CD4-positive, alpha-beta T cell treated with Interleukin-6 at 100 ng/mL for 8 hours (primary cell): ENCODE data around the gene GPR61.
A peak's percentile ranks its signal among the peaks of the same experiment; 100 is the strongest.

Experiments
- DNase-seq: peaks from one replicate; pipeline ENCODE4 v3.0.0-alpha.2; 2020; ENCODE audit warnings: mixed read lengths, low spot score

GPR61 gene, protein sequence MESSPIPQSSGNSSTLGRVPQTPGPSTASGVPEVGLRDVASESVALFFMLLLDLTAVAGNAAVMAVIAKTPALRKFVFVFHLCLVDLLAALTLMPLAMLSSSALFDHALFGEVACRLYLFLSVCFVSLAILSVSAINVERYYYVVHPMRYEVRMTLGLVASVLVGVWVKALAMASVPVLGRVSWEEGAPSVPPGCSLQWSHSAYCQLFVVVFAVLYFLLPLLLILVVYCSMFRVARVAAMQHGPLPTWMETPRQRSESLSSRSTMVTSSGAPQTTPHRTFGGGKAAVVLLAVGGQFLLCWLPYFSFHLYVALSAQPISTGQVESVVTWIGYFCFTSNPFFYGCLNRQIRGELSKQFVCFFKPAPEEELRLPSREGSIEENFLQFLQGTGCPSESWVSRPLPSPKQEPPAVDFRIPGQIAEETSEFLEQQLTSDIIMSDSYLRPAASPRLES

DNA sequence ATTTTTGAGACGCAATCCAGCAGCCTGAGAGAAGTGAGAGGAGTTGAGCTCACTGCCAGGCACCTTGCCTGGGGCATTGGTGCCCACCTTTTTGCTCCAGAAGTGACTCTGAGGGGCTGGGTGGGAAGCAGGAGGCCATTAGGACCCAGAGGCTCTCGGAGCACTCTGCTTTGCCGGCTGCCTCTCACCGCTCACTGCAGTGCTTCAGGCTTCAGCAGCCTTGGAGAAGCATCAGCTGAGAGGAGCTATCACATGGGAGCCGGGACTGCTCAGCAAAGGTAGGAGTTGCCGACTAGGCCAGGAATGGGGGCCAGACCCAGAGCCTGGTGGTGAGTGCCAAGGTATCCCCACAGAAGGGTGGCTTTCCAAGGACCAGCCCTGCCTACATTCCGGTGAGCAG lies at the start of gene GPR61:
GPR61 (plus strand) TSS at position 197 of the 400 bp plus-strand sequence. CDS start 3,151 bp downstream, outside the sequence.
- no peak for DNase-seq

DNA sequence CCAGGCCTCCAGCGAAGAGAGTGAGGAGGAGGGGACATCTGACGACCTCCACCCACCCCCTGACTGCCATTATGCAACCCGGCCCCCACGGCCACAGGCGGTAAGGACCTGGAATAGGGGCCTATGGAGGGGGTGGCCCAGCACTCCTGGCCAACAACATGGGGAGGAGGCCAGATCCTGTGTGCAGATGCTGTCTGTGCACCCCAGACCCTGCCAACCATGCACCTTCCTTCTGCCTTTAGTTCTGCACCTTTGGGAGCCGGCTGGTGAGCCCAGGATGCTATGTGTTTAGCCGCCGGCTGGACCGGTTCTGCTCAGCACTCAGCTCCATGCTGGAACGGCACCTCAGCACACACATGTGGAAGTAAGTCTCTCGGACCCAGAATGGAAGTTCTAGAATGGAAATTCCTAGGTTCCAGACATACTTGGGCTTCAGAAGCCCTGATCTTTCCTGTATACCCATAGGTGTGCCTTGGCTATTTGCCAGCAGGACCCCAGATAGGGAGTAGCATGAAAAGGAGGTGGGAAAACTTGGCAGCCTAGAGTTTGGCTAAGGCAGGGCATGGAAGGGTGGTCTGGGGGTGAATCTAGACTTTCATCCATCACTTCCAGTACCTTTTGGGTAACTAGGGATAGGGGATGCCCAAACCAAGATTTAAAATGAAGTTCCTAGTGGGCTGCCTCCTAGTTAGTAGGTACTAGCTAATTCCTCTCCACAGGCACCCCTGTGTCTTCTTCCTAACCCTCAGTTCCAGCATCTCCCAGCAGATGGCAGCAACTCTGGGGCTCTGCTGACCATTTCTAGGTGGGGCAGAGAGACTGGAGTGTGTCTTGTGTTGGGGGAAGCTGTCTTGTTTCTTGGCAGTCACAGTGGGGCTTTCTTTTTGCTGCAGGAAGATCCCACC lies 49.4 kb upstream of the GPR61 start:
- peak; percentile 70 for DNase-seq

DNA sequence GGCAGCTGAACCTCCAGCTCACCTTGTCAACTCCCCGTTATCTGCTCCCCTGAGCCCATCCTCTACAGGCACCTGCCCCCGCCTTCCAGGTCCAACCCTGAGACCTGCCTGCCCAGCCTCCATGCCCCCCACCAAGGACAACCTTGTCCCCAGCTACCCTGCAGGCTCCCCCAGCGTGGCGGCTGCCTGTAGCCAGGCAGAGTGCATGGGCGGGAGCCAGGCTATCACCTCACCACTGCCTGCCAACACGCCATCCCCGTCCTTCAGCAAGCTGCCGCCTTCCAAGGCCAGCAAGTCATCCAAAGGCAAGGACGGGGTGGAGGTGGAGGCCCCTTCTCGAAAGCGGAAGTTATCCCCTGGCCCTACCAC lies 48.8 kb upstream of the GPR61 start:
- no peak for DNase-seq

DNA sequence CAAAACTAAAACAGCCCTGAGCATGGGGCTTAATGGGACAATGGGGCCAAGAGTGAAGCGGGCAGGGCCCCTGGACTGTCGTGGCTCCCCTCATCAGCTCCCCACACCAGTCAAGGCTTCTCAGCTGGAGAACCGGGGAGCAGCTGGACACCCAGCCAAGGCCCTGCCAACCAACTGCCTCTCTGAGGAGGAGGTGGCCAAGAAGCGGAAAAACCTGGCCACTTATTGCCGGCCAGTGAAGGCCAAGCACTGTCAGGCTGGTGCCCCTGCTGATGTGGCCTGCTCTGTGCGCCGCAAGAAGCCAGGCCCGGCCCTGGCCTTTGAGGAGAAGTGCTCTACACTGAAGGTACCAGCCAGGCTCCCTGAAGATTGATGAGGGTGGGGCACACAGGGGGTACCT lies 48.3 kb upstream of the GPR61 start:
- DNase-seq, result no peak

DNA sequence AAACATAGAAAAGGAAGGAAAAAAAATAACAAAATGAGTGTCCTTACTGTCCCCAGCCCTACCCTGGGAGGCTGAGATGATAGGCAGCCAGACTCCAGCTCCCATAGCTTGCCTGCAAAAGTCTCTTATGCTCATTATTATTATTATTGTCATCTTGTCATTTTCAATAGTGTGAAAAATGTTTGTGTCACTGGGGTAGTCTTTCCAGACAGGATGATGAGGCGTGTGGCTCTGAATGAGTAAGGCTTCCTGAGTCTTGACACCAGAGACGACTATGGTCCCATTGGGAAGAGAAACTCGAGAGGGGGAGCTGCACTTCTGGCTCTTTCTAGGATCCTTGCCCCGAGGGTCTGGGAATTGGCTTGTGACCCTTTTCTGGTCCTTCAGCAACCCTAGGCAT lies 46.9 kb upstream of the GPR61 start:
- no peak for DNase-seq

DNA sequence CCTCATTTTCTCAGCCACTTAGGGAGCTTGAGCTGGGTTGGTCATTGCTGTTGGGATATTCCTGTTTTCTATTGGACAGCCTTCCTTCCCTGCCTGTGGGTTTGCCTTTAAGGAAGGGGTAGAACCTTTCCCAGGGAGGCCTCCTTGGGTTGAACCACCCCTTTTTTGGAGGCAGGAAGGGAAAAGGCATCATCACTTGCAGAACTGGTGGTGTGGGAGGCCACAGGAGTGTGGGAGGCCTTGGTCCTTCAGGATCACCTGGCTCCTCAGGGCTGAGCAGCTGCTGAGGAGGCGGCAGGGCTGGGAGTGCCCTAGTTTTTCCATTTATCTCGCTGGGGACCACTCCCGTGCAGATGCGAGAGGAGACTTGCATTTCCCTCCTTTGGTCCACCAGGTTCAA lies 46.4 kb upstream of the GPR61 start:
- DNase-seq, result no peak

DNA sequence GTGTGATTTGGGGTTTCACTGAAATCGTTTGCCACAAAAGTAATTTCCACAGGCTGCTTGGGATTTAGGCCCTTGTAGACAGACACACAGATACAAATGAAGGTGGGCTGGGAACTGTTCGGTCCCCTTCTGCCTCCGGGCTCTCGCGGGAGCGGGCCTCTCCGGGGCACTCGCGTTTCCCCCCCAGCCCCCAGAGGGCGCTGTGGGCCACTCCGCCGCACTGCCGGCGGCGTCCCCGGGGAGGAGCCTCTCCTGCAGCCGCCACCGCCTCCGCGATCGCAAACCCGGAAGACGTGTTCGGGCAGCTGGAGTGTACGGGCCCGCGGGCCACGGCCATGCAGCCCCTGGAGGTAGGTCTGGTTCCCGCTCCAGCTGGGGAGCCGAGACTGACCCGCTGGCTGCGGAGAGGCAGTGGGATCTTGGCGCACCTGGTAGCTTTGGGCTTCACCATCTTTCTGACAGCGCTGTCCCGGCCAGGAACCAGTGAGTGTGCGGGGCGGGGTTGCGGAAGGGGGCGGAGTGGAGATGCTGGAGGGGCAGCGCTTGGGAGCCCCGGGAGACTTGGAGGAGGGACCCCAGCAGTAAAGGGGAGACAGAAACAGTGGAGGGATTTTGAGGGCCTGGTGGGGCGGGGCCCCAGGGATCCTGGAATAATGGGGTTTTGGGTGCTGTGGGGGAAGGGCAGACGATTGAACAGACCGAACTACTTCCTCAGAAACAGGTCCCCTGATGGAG lies 45.7 kb upstream of the GPR61 start, which contains the start of gene CYB561D1:
CYB561D1 (plus strand) TSS at position 290 of the 735 bp plus-strand sequence; CDS start at position 336, 46 bp downstream.
- peak; percentile 85 for DNase-seq

DNA sequence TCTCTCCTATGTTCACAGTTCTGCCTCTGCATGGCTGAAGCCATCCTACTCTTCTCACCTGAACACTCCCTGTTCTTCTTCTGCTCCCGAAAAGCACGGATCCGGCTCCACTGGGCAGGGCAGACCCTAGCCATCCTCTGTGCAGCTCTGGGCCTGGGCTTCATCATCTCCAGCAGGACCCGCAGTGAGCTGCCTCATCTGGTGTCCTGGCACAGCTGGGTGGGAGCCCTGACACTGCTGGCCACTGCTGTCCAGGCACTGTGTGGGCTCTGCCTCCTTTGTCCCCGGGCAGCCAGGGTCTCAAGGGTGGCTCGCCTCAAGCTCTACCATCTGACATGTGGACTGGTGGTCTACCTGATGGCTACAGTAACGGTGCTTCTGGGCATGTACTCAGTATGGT lies 43.9 kb upstream of the GPR61 start:
- no peak for DNase-seq

DNA sequence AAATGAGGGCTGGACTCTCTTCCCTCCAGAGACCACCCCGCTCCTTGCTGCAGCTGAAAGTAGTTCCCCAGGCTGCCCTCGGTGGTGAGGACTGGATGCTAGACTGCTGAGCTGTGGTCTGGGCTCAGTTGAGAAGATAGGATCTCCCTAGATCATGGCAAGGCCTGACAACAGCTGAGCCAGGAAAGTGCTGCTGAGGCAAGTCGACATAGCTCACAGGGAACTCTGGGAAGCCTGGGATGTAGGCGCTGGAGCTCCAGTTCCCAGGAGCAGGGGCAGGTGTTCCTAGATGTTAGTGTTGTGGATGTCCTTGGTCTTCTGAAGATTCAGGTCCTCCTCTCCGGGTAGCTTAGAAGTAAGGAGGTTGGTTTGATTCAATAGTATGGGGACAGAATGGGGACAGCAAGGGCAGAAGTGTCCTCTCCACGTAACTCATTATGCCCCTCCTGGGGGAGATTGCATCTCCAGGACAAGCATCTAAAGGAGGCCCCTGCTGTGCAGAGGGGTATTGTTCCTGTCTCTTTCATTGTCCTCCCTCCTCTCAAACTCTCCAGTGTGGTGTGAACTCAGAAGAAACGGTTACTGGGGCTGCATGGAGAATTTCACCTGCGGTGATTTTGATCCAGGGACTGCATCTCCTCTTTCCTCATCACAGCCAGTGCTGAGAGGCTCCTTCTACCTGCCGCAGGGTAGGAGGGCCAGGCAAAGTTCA lies 42.1 kb upstream of the GPR61 start:
- no peak for DNase-seq

DNA sequence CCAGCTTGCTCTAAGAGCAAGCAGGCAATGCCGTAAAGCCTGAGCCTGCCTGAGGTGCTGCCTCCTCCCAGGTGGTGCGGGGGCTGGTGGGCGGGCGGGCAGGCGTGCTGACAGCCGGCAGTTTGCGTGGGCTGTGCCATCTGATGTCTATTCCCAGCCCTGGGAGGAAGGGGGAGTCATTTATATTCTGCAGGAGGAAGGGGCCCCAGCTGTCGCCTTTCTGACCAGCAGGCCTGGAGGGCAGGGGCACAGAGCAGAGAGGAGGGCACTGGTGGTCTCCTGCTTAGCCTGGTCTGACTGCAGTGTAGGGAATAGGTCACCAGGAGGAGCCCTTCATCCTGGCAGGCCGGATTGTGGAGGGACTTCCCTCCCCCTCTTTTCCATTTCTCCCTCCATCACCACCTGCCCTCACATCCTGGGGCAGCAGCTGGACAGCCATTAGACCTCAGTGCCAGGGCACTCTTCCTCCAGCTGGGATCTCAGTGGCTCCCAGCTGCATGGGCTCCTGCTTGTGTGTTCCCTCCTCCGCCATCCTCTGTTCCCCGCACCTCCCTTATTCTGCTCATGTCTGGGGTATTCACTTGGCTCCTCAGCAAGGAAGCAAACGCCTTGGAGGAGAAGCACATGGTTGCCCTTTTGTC lies 41.4 kb upstream of the GPR61 start:
- DNase-seq, result no peak

DNA sequence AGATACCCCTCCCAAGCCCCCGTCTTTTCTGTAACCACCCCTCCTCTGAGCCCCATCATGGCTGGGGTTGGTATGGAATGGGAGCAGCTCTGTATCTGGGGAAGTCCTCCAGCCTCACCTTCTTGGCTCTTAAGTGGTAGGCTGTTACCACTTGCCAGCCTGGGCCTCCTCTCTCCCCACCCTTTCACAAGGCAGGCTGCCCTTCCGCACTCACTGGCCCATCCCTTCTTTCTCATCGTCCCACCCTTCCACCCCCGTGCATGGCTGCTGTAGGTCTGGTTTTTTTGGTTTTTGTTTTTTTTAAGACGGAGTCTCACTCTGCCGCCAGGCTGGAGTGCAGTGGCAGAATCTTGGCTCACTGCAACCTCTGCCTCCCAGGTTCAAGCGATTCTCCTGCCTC lies 40.6 kb upstream of the GPR61 start:
- DNase-seq, result no peak

DNA sequence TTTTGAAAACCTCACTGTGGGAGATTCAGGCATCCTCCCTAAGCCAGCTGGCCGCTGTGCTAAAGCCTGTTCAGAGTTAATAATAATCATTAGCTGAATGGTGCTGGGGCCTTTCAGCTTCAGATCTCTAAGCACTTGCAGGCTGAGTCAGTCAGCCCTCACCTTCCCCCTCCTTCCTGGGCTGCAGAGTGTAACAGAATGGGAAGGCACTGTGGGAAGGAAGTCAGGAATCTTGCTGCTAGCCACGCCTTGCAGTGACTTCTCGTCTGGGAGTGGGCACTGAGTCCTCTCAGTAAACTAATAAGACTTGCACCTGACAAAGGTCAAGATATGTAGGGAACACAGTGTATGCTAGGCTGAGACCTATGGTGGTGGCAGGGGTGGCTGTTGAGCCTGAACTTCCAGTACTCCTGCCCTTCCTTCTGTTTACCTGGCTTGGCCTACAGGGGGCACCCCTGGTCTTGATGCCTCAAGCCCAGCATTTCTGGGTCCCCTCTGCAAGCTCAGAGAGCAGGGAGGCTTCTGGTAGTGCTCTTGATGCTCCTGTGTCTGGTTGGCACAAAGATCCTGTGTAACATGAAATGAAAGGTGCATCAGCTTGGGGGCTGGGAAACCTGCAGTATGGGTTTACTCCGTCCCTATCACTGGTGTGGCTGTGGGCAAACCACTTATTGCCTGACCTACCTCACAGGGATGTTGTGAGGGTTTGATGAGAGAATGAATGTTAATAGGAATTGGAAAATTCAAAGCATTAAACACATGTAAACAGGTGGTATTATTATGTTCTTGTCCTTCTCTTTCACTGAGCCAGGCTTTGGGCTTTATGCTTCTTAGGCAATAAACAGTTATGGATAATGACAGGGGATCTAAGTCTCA lies 39.8 kb upstream of the GPR61 start:
- DNase-seq, result peak; percentile 62

DNA sequence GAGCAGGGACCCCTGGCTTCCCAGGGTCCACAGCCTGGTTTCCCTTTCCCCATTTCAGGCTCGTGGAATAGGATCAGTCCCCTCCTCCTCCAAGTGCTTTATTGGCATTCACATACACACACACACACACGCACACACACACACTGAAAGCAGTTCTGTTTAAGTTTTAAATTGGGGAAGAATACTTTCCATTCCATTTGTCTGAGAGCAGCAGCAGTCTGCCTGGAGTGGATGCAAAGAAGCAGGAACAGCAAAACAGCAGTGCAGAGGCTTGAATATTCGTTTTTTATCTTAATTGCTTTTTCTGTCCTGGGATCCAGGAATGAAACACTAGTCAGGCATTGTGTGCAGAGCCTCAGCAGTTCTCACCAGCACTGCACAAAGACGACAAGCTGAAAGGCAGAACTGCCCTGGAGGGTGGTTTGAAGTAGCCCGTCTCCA lies 38.7 kb upstream of the GPR61 start:
- DNase-seq, result no peak

DNA sequence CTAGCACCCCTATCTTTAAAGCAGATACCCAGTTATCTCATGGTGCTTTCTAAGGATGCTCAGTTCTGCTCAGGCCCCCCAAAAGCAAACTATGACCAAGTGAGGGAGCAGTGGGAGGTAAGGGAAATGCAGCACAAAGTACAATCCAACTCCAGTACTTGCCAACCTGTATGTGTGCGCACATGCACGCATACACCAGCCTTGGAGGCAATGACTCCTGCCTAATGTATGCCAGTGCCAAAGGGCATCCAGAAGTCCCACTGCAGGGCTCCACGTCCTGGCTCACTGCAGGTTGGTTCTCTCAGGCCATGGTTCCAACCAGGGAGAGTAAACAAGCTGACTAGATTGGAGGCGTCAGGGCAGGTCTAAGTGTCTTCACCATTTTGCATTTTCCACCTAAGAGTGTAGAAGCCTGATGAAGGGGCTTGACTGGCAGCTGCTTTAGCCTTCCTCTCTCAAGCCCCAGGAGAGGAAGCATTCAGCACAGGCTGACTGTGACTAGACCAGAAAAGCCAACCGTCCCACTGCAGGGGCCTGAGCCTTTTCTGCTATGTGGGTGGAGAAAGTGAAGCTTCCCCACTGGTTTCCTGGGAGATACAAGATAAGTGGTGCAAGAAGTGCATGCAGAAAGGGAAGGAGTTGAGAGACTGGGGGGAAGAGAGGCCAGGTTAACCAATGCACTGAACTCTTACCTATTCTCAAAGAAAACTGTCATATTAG lies 37.9 kb upstream of the GPR61 start:
- peak; percentile 17 for DNase-seq

DNA sequence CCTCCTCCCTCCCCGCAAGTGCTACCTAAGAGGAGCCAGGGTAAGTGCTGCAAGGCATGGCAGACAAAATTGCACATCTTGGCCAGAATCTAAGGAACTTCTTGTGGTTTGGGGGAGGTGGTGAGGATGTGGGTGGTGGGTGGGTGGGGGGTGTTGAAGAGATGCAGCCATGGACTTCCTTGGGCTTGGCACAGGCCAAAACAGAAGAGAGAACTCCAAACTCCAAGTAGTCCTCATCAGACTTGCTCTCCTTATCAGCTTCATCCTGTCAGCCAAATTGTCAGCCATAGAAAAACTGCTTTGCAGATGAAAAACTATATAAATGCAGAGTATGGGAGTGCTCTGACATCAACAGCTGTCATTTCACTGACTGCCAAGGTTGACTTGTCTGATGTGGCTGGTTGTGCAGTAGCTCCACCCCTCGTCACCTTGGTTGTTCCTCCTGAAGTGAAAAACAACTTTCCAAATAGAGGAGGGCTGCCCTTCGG lies 37.3 kb upstream of the GPR61 start:
- peak; percentile 76 for DNase-seq

DNA sequence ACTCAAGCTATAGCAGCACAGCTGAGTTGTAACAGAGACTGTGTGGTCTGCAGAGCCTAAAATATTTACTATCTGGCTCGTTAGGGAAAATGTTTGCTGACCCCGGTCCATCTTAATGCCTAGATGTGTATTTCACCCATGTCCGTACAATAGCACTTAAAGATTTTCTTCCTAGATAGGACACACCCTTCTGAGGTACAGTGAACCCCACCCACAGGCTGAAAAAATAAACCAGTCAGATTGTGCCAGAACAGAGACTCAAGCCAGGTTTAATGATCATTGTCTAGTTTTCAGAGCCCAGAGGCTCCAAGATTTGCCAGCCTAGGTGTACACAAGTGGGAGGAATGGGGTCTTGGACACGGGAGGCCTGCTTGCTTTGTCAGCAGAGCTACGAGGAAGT lies 35.7 kb upstream of the GPR61 start:
- DNase-seq, result peak; percentile 32

DNA sequence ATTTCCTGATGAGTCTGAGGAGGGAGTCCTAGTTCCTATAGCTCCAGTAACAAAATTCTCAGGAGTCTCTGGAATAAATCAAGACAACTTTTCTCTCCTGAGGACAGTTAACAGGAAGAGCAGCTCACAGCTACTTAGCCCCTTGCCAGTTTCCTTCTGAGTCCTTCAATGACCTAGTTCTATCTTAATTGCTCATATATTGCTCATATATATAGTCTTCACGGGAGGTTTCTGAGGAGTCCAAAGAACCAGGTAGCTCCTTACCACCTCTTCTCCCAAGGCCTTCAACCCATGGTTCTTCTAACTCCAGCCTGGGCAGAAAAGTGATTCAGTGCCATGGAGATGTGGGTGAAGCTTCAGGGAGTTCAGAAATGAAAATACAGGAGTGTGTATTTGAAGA lies 34.7 kb upstream of the GPR61 start:
- no peak for DNase-seq

DNA sequence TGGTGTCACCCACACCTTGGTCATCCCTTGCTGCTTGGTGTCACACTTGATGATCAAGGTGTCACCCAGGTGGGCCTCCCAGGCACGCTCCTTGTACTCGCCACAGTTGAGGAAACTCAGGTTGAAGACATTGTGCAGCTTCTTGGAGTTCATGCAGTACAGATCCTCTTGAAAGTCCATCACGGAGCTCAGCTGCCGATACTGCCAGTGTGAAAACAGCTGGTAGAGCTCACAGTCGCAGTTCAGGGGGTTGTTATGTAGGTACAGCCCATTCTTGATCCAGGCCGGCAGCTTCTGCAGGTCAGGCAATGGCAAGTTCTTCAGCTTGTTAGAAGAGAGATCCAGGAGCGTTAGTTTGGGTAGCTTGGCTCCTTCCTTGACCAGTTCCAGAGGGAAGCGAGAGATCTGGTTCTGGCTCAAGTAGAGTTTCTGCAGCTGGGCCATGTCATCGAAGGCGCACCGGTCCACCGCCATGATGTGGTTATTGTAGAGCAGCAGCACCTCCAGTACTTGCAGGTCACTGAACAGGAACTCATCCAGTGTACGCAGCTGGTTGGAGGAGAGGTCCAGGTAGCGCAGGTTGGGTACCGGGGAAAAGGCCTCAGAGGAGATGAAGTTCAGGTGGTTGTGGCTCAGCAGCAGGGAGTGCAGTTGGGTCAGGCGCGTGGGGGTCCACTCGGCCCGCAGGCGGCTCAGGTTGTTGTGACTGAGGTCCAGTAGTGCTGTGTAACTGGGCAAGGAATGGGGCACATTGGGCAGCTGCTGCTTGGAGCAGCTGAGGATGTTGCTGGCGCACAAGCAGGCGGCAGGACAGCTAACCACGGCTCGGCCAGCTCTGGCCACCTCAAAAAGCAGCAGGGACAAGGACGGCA lies 31.4 kb upstream of the GPR61 start:
- DNase-seq, result no peak
